HG02943 (cell line): ENCODE results near the gene ANKRD10.
"Not testable (repeated sequence)": the region's sequence is repeated elsewhere in the genome, so short reads cannot be mapped to it uniquely, and the experiment has no call there.

Source experiments
- ATAC-seq: cut with Tn5 transposase; IDR thresholded peaks from one replicate; pipeline ENCODE4 v1.9.1; 2021; ENCODE audit warnings: mild to moderate bottlenecking, low read depth, moderate library complexity; ENCODE audit not compliant: unreplicated experiment

Gene ANKRD10

DNA sequence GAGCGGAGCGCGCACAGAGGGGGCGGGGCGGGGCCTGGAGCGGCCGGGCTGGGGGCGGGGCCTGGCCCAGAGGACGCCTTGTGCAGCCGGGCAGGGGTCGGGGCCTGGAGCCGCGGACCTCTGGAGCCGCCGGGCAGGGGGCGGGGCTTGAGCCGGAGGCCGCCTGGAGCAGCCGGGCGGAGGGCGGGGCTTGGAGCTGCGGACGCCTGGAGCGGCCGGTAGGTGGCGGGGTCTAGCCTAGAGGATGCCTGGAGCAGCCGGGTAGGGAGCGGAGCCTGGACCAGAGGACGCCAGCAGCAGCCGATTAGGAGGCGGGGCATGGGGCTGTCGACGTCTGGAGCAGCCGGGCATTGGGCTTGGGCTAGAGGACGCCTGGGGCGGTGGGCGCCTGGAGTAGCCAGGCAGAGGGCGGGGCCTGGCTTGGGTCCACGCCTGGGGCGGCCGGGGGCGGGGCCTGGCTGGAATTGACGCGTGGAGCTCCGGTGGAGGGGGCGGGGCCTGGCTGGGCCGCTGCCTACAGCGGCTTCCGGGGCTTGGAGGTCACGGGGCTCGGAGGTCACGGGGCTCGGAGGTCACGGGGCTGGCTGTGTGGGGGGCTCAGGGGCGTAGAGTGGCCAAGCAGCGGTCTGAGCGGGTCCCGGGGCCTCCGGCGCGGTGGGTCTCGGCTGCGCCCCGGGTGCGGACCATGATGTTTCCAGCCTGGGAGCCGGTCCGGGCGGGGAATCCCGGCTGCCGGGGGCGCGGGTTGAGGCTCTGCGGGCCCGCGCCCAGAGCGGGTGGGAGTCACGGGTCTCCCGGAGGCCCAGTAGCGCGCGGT, at the start of gene ANKRD10:
ANKRD10 (minus strand) TSS at position 13 of the 817 bp plus-strand sequence. CDS start 135 bp downstream, outside the sequence.
- ATAC-seq = peak; percentile 72

DNA sequence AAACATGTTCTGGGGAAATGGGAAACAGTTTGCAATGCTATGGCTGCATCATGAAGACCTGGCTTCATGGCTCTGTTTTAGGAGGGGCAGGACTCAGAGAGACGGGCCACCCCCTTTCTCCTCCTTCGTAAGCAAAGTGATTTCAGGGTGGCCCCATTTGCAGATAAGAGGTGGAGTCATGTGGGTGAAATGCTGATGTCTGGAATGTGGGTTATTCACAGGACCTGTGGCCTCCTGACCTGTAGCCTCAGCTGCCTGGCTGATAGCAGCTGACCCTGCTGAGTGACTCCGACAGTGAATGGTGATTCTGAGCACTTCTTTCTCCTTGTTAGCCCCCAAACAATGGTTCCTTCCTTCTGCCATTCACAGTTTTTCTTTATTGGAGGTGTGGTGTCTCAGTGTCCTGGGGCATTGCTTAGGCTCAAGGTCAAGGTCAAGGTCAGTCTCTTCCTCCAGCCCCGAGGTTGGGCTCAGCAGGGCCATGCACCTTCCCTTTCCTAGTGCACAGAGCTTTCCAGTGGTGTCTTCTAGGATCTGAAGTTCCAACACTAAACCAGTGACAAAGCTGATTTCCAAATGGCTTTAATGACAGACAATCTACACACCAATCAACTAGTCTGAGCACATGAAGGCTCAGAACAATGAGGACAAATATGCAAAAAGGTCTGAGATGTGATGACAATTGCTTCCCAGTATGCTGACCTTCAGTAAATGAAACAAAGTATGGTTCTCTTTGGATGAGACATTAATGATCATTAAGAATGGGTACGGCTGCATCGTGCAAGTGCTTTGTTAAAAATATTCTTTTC, 49.6 kb upstream of the ANKRD10 start:
- ATAC-seq = no peak

DNA sequence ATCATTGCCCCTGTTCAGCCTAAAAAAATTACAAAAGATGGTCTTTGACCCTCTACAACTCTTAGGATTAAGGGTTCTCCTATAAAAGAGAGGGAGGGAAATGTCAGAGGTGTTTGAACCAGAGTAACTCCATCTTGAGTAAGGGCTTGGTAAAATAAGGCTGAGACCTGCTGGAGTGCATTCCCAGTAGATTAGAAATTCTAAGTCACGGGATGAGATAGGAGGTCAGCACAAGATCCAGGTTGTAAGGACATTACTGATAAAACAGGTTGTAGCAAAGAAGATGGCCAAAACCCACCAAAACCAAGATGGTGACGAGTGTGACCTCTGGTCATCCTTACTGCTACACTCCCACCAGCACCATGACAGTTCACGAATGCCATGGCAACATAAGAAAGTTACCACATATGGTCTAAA, 48.7 kb upstream of the ANKRD10 start:
- no peak for ATAC-seq

GRCh38 chr13:110961959-110962358, 47.1 kb upstream of the ANKRD10 start:
- ATAC-seq = no peak

DNA sequence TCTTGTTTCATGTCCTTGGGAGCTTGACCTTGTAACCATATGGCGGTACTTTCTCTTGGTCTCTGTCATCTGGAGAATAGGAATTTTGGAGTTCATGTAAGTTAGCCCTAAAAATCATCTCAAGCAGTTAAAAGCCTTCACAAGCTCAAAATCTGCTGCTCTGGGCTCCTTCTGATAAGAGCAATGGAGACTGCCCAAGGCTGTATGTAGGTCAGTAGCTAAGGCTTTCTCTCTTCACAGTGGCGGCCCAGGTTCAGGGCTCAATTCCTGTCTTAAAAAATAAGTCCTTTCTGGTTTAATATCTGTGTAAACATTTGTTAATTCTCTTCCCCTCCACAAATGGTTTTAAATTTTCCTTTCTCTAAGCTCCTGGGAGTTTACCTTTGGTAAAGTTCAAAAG, 45.3 kb upstream of the ANKRD10 start:
- ATAC-seq = no peak

GRCh38 chr13:110957931-110958330, 43.1 kb upstream of the ANKRD10 start:
- no peak for ATAC-seq

GRCh38 chr13:110957181-110957884, 42.5 kb upstream of the ANKRD10 start:
- no peak for ATAC-seq

DNA sequence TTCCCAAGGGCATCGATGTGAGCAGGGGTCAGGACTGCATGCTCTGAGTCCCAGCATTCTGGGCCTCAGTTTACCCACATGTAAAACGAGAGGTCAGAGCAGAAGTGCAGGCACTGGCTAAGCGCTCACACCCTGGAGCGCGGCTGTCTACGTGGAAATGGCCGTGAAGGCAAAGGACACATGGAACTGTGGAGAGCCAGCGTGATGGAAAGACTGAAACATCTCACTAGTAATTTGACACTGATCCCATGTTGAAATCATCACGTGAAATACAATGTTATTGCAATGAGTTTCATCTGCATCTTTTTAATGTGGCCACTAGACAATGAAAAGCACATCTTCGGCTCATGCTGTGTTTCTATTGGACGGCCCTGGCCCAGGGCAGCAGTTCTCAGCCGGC, 41.3 kb upstream of the ANKRD10 start:
- not testable (repeated sequence) for ATAC-seq

GRCh38 chr13:110955608-110956007, 40.7 kb upstream of the ANKRD10 start:
- not testable (repeated sequence) for ATAC-seq

DNA sequence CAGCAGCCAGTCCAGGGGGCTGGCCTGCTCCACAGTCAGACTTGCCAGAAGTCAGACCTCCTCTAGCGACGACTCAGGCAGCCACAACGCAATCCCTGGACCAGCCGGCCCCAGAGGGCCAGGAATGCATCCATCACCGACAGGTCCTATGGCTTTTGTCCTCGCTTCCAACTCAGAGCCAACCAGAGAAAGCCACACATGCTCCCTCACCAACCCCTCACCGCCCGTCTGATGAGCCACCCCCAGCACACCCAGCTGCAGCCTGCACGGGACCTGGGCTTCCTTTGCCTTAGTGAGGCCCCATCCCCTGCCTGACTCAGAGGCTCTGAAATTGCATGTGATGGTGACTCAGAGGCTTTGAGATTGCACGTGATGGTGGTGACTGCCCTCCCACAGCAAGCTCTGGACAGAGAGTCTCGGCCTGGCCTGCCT, 40.2 kb upstream of the ANKRD10 start:
- ATAC-seq = not testable (repeated sequence)

- not testable (repeated sequence) for ATAC-seq
Observed at GRCh38 chr13:110954533-110954920, 39.7 kb upstream of the ANKRD10 start.

DNA sequence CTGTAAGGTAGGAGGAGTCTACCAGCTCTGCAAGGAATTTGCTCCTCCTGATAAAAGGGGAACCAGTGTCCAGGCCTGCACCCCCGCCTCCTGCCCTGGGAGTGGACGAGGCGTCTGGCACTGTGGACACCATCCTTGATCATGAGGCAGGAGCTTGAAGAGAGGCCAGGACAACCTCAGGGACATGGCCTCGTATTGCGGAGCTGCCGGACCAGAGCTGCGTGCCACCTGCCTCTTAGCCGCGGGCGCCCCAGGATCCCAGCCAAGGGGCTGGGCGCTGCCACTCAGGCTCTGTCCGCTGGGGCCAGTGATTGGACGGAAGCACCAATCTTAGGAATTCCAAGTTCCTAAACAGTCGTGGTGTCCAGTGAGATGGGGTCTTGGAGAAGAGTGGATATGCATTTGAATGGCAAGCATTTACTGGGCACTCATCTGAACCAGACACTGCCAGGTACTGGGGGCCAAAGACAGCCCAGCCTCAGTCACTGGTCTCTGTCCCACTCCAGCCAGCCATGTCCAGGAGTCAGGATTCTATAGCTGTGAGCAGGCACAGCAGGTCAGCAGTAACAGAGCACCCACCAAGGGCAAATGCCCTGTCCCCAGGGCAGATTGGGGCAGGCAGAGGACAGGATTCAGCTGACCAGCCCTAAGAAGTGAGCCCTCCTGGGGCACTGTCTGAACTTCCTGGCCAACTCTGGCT, 39.1 kb upstream of the ANKRD10 start:
- no peak for ATAC-seq

DNA sequence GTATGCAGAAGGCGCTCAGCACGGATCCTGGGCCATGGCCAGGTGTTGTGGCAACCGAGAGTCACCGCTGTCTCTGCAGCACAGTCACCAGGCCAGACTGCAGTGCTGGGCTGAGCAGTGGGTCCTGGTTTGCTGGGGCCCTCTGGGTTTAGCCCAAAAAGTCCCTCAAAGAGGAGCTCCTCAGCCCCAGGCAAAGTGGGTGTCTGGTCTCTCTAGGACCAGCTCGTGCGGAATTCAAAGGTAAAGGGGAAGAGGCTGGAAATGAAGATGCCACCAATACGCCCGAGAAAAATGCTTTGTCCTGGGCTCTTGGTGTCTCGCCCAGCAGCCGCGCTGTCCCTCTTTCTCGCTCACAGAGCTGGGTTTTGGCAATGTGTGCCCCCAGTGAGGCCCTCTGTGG, 38.5 kb upstream of the ANKRD10 start:
- no peak for ATAC-seq

DNA sequence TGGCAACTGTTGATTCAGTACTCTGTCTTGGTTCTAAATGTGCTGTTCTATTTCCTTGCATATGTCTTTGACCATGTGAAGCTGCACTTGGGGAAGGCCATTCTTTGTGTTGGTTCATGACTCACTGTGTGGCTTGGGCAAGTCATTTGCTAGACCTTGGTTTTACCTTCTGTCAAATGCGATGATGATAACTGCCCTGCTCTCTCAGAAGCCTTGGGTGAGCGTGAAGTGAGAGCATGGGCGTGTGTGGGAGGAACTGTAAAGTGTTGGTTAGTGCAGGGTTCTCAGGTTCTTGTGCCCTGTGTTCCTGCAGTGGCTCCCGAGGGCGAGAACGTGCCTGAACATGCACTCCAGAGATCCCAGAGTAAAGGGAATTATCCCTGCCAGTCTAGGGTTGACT, 37.3 kb upstream of the ANKRD10 start:
- ATAC-seq = not testable (repeated sequence)

DNA sequence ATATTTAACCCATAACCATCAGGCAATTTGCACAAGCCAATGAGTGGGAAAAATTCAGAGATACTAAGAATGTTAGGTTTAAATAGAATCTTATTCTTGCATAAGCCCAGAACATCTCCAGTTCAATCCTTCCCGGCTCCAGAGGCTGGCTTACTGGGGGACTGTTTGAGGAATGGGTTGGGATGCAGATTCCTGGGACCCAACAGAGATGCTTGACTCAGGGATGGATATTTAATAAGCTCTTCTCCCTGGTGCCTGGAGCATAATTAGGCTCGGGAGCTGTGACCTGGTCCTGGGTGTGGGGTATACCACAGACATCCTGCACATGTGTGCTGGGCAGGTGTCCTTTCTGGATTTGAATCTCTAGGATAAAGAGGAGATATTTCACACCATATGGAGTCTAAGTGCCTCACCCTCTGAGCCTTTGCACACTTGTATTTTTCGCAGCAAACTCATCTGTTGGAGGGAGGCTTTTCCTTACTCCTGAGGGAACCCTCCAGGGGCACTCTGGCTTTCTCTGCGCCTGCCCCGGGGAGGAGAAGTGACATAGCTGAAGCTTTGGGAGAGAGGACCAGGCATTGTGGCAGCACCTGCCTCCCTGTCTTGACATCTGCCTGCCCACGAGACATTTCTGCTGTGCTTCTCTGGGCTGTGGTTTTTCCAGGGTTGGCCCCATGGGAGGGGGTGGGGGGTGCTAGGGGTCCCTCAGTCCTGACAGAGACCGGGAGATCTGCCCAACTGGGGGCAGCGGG, 36.1 kb upstream of the ANKRD10 start:
- no peak for ATAC-seq

GRCh38 chr13:110950356-110950755, 35.5 kb upstream of the ANKRD10 start:
- no peak for ATAC-seq

DNA sequence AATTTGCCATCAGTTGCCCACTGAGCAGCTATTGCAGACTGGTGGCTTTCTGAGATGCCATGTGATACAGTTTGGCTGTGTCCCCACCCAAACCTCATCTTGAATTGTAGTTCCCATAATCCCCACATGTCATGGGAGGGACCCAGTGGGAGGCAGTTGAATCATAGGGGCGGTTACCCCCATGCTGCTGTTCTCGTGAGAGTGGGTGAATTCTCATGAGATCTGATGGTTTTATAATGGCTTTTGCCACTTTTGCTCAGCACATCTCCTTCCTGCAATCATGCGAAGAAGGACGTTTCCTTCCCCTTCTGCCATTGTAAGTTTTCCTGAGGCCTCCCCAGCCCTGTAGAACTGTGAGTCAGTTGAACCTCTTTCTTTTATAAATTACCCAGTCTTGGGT, 34.8 kb upstream of the ANKRD10 start:
- no peak for ATAC-seq

DNA sequence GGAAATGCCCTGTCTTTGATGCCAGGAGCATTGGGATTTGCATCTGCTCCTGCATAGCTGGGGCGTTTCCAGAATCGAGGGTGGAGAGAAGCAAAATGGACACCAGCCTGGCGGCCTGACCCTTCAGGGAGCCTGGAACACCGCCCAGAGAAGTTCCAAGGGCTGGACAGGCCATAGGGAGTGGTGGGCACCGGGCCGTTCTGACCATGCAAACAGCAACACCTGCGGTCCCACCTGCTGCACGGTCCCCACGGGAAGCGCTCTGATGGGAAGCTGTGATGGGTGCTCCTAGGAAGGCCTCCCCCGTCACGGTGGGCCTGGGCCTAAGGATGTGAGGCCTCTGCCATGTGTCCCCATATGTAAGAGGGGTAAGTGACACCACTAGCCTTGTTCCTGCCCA, 34.2 kb upstream of the ANKRD10 start:
- ATAC-seq = no peak

- ATAC-seq = not testable (repeated sequence)
Observed at GRCh38 chr13:110947338-110947737, 32.5 kb upstream of the ANKRD10 start.
